Measurements from ENCODE around the gene CARS1. TPM values are rescaled to one million over a fixed set of nuclear protein-coding genes. Genes with fewer than 3 reads are reported as not detected.
A peak's percentile ranks its signal among the peaks of the same experiment; 100 is the strongest.

Gene CARS1
- total and polyA plus RNA-seq, 10 of the 15 experiments (the other 5 are each of a cell fraction or from before 2014, with no cell fraction given) = 7.8 to 60.6 (median 45.7) TPM

DNA sequence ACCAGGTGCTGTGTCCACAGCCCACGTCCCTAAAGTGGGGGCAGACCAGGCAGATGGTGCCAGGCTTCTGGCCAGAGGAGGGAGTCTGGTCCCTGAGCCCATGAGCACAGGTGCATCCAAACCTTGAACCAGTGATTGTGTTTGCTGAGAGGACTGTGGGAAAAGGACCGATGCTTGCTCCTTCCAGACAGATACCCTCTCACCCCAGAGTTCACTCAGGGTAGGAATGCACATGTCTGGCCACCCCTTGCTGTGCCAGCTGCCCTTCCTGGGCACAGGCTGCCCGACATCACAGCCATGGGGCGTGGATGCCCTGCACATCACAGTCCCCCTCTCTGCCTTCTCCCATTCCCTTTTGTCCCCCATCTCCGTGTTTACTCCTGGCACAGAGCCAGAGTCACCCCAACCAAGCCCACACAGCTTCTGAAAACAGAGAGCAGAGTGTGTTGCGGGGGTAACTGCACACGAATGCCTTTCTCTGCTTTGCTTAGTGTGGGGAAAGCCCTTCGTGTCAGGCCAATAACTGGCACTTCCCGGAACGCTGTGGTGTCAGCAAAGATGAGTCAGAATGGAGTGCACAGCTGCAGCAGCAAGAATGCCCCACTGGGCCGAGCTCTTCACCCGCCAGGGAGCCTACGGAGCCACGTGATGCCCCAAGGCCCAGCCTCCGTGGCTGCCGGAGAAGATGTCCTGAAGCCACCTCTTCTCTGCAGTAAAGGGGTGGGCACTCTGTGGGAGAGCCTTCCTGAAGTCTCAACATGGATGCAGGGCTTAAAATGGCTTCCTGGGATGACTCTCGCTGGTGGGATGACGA, 7.6 kb downstream of the CARS1 start (continued):
- no peak for TF ChIP-seq STAT1 (conservative IDR thresholded peaks at IDR 0.05)
- no peak for TF ChIP-seq SIN3A (IDR thresholded peaks at IDR 0.05; ENCODE audit: low read depth, low read length)
- TF ChIP-seq, protein P1, sequence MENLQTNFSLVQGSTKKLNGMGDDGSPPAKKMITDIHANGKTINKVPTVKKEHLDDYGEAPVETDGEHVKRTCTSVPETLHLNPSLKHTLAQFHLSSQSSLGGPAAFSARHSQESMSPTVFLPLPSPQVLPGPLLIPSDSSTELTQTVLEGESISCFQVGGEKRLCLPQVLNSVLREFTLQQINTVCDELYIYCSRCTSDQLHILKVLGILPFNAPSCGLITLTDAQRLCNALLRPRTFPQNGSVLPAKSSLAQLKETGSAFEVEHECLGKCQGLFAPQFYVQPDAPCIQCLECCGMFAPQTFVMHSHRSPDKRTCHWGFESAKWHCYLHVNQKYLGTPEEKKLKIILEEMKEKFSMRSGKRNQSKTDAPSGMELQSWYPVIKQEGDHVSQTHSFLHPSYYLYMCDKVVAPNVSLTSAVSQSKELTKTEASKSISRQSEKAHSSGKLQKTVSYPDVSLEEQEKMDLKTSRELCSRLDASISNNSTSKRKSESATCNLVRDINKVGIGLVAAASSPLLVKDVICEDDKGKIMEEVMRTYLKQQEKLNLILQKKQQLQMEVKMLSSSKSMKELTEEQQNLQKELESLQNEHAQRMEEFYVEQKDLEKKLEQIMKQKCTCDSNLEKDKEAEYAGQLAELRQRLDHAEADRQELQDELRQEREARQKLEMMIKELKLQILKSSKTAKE (IDR thresholded peaks at IDR 0.05; ENCODE audit: low read depth, poor library complexity, severe bottlenecking) = peak; percentile 77
- peak; percentile 81; the same call in 1 of the 2 replicates for TF ChIP-seq NBN (IDR thresholded peaks at IDR 0.05)
- TF ChIP-seq FOXK2 (IDR thresholded peaks at IDR 0.05) = no peak
- no peak for TF ChIP-seq ZSCAN29 (IDR thresholded peaks at IDR 0.05)
- no peak for TF ChIP-seq NR2F1 (conservative IDR thresholded peaks at IDR 0.05)
- TF ChIP-seq, protein P2, sequence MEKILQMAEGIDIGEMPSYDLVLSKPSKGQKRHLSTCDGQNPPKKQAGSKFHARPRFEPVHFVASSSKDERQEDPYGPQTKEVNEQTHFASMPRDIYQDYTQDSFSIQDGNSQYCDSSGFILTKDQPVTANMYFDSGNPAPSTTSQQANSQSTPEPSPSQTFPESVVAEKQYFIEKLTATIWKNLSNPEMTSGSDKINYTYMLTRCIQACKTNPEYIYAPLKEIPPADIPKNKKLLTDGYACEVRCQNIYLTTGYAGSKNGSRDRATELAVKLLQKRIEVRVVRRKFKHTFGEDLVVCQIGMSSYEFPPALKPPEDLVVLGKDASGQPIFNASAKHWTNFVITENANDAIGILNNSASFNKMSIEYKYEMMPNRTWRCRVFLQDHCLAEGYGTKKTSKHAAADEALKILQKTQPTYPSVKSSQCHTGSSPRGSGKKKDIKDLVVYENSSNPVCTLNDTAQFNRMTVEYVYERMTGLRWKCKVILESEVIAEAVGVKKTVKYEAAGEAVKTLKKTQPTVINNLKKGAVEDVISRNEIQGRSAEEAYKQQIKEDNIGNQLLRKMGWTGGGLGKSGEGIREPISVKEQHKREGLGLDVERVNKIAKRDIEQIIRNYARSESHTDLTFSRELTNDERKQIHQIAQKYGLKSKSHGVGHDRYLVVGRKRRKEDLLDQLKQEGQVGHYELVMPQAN (conservative IDR thresholded peaks at IDR 0.05) = no peak
- TF ChIP-seq, protein P3, sequence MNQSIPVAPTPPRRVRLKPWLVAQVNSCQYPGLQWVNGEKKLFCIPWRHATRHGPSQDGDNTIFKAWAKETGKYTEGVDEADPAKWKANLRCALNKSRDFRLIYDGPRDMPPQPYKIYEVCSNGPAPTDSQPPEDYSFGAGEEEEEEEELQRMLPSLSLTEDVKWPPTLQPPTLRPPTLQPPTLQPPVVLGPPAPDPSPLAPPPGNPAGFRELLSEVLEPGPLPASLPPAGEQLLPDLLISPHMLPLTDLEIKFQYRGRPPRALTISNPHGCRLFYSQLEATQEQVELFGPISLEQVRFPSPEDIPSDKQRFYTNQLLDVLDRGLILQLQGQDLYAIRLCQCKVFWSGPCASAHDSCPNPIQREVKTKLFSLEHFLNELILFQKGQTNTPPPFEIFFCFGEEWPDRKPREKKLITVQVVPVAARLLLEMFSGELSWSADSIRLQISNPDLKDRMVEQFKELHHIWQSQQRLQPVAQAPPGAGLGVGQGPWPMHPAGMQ (IDR thresholded peaks at IDR 0.05; ENCODE audit: borderline replicate concordance) = no peak
- no peak for TF ChIP-seq ZNF207 (IDR thresholded peaks at IDR 0.05; ENCODE audit: borderline replicate concordance)
- peak; percentile 98 for TF ChIP-seq SMAD1 (IDR thresholded peaks at IDR 0.05; ENCODE audit: low read depth, partially characterized antibody)
- no peak for TF ChIP-seq ZNF384 (IDR thresholded peaks at IDR 0.05; ENCODE audit: borderline replicate concordance, low read depth, low read length)
- TF ChIP-seq ATF7 (IDR thresholded peaks at IDR 0.05; ENCODE audit: low read depth) = peak; percentile 77
- TF ChIP-seq, protein P4, sequence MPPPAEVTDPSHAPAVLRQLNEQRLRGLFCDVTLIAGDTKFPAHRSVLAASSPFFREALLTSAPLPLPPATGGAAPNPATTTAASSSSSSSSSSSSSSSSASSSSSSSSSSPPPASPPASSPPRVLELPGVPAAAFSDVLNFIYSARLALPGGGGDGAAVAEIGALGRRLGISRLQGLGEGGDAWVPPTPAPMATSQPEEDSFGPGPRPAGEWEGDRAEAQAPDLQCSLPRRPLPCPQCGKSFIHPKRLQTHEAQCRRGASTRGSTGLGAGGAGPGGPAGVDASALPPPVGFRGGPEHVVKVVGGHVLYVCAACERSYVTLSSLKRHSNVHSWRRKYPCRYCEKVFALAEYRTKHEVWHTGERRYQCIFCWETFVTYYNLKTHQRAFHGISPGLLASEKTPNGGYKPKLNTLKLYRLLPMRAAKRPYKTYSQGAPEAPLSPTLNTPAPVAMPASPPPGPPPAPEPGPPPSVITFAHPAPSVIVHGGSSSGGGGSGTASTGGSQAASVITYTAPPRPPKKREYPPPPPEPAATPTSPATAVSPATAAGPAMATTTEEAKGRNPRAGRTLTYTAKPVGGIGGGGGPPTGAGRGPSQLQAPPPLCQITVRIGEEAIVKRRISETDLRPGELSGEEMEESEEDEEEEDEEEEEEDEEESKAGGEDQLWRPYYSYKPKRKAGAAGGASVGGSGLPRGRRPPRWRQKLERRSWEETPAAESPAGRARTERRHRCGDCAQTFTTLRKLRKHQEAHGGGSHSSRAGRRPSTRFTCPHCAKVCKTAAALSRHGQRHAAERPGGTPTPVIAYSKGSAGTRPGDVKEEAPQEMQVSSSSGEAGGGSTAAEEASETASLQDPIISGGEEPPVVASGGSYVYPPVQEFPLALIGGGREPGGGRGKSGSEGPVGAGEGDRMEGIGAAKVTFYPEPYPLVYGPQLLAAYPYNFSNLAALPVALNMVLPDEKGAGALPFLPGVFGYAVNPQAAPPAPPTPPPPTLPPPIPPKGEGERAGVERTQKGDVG (CRISPR knock-in tag; IDR thresholded peaks at IDR 0.05) = no peak
- peak; percentile 82; the same call in 1 of the 2 replicates for TF ChIP-seq PAX5 (IDR thresholded peaks at IDR 0.05; ENCODE audit: borderline replicate concordance, low read depth, low read length)
- TF ChIP-seq POLR2A (IDR thresholded peaks at IDR 0.05; ENCODE audit: low read depth, low read length) = peak; percentile 44
- TF ChIP-seq BHLHE40 (IDR thresholded peaks at IDR 0.05; ENCODE audit: borderline replicate concordance in 1 of 2, low read depth in 2 of 2, low read length in 1 of 2) = peak; percentile 60 to 79; a peak in 3 of 4 replicates
- TF ChIP-seq SP1 (IDR thresholded peaks at IDR 0.05; ENCODE audit: low read depth, low read length) = no peak
- peak; percentile 36 for TF ChIP-seq KLF5 (IDR thresholded peaks at IDR 0.05; ENCODE audit: partially characterized antibody)
- TF ChIP-seq, protein P5, sequence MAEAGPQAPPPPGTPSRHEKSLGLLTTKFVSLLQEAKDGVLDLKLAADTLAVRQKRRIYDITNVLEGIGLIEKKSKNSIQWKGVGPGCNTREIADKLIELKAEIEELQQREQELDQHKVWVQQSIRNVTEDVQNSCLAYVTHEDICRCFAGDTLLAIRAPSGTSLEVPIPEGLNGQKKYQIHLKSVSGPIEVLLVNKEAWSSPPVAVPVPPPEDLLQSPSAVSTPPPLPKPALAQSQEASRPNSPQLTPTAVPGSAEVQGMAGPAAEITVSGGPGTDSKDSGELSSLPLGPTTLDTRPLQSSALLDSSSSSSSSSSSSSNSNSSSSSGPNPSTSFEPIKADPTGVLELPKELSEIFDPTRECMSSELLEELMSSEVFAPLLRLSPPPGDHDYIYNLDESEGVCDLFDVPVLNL (IDR thresholded peaks at IDR 0.05; ENCODE audit: low read depth, low read length) = no peak
- 0 out of 4 replicates have a peak, but pooled peaks of 1 of the 2 experiments have one; percentile 13 for TF ChIP-seq SRF (IDR thresholded peaks at IDR 0.05; ENCODE audit: low read depth in 2 of 2, low read length in 2 of 2)

Measured in GM12878 (cell line).